PFSK-1 (cell line): Measurements from ENCODE around the gene CENPM.

Experiments
- POLR2AphosphoS5 ChIP-seq: IDR thresholded peaks from 2 replicates; pipeline ENCODE4 v1.6.1; 2012; ENCODE audit warnings: low read depth, mild to moderate bottlenecking, control low read depth, low read length, moderate library complexity
- REST ChIP-seq, 2 experiments: IDR thresholded peaks; 2 replicates each; pipeline versions ENCODE4 v1.6.1 to v1.8.0; 2011 to 2012; ENCODE audit warnings: low read depth in 2 of 2, low read length in 2 of 2, control low read depth in 1 of 2, inconsistent platforms in 1 of 2, mild to moderate bottlenecking in 1 of 2, moderate library complexity in 1 of 2; ENCODE audit not compliant: insufficient read depth in 1 of 2
- TAF1 ChIP-seq: IDR thresholded peaks from 2 replicates; pipeline ENCODE4 v1.6.1; 2012; ENCODE audit warnings: low read length, control low read depth, borderline replicate concordance; ENCODE audit not compliant: insufficient read depth

- TF ChIP-seq POLR2AphosphoS5: no peak
- TF ChIP-seq TAF1: no peak
- no peak for TF ChIP-seq REST (IDR thresholded peaks at IDR 0.05; ENCODE audit: insufficient read depth in 1 of 2, low read depth in 2 of 2, low read length in 2 of 2)
Measured at GRCh38 chr22:41948142-41948541, 1.2 kb upstream of the CENPM start.
